MM.1S (cell line): ENCODE data around the gene CHST11.

Experiments
- EZH2 ChIP-seq: fragments of 300-600 bp; sonication (generic); optimal IDR thresholded peaks from 2 replicates; pipeline ENCODE3; 2017; ENCODE audit warnings: low read depth, mild to moderate bottlenecking, antibody characterized with exemption, low read length, mixed read lengths
- TF ChIP-seq, protein P1 (sequence below): fragments of 300-600 bp; sonication (generic); IDR thresholded peaks from 2 replicates; pipeline ENCODE4 v1.5.1; 2016; ENCODE audit warnings: antibody characterized with exemption, low read length, mixed read lengths

DNA sequence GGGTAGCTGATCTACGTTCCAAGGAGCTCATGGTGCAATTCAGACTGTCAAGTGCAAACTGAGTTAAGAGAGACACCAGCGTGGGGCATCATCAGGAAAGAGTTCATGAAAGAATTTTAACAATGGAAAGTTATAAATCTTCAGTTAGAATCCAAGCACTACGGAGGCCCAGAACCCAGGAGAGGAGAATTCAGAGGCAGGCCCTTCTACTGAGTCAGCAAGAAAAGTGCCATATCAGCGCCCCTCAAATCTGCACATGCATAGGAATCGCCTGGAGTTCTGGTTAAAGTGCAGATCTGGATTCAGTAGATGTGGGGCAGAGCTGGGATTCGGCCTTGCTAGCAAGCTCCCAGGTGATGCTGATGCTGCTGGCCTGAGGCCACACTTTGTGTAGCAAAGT is 45.9 kb downstream of the CHST11 start:
- TF ChIP-seq, protein P1, sequence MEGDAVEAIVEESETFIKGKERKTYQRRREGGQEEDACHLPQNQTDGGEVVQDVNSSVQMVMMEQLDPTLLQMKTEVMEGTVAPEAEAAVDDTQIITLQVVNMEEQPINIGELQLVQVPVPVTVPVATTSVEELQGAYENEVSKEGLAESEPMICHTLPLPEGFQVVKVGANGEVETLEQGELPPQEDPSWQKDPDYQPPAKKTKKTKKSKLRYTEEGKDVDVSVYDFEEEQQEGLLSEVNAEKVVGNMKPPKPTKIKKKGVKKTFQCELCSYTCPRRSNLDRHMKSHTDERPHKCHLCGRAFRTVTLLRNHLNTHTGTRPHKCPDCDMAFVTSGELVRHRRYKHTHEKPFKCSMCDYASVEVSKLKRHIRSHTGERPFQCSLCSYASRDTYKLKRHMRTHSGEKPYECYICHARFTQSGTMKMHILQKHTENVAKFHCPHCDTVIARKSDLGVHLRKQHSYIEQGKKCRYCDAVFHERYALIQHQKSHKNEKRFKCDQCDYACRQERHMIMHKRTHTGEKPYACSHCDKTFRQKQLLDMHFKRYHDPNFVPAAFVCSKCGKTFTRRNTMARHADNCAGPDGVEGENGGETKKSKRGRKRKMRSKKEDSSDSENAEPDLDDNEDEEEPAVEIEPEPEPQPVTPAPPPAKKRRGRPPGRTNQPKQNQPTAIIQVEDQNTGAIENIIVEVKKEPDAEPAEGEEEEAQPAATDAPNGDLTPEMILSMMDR, result no peak
- no peak for TF ChIP-seq EZH2
